Adrenal gland (tissue), 12 donors: ENCODE data around the gene ZNF521. TPM values are rescaled to one million over a fixed set of nuclear protein-coding genes. Genes with fewer than 3 reads are reported as not detected.

Experiments used
- DNase-seq, 7 donors: peaks; one replicate each; pipeline ENCODE4 v3.0.0-alpha.2; 2019 to 2020
- H3K27ac ChIP-seq, 5 donors: fragments of 200-600 bp; sonication (generic) in 4 of 5; 1 replicate in 3 of 5; 2 replicates in 2 of 5; pipeline versions ENCODE4 v1.5.1 to v1.8.0; 2016 to 2020; ENCODE audit warnings: mild to moderate bottlenecking in 1 of 5
- H3K27me3 ChIP-seq: fragments of 200-600 bp; 2 replicates; pipeline ENCODE4 v1.8.0; 2021
- H3K36me3 ChIP-seq, 2 donors: fragments of 200-600 bp; replicated peaks in 1 of 2; 1 replicate in 1 of 2; 2 replicates in 1 of 2; pipeline versions ENCODE4 v1.5.1 to v1.8.0; 2018 to 2022
- H3K4me1 ChIP-seq, 2 donors: fragments of 200-600 bp; replicated peaks in 1 of 2; 1 replicate in 1 of 2; 2 replicates in 1 of 2; pipeline versions ENCODE4 v1.5.1 to v1.8.0; 2018 to 2021
- H3K4me3 ChIP-seq, 4 donors: fragments of 200-600 bp; sonication (generic) in 3 of 4; one replicate each; pipeline ENCODE4 v1.5.1; 2016 to 2018
- H3K9me3 ChIP-seq, 3 donors: fragments of 200-600 bp; sonication (generic) in 1 of 3; replicated peaks in 1 of 3; 1 replicate in 2 of 3; 2 replicates in 1 of 3; pipeline versions ENCODE4 v1.5.1 to v1.8.0; 2016 to 2021
- POLR2A ChIP-seq, 2 donors: fragments of 450-650 bp; IDR thresholded peaks; one replicate each; pipeline ENCODE4 v1.6.1; 2017; ENCODE audit warnings: antibody characterized with exemption in 2 of 2, mild to moderate bottlenecking in 2 of 2, moderate library complexity in 1 of 2
- WGBS, 4 donors: extraction: QIAGEN DNeasy Blood & Tissue Kit in 2 of 4; methylation state at CpG; one replicate each; pipeline versions ENCODE4 v1.1.5 to v1.1.7; 2013 to 2017; 5-methylcytosine and 5-hydroxymethylcytosine counted together
- intact Hi-C, 2 donors: fragments of 100-400 bp; cut with DNase I; formaldehyde crosslinking; loops; one replicate each; pipeline versions ENCODE4 v1.14.1 to v1.15.0; 2022 to 2023
- polyA plus RNA-seq, 3 donors: library from polyadenylated mRNA; stranded (reverse); fragments of 200-250 nt in 2 of 3; fragments of 350-450 nt in 1 of 3; fragmentation: Illumina TruSeq in 1 of 3; extraction: RNeasy Lipid Tissue Mini Kit (QIAGEN cat#74804) in 1 of 3; gene quantifications; one replicate each; pipeline ENCODE4 v1.2.3, GENCODE V29; 2013 to 2014
- total RNA-seq, 9 donors: library from RNA; depleted of rRNA in 4 of 9; stranded (reverse); fragments of >200 nt in 4 of 9; fragments of 120-200 nt in 1 of 9; fragmentation: NEBNext Ultra II Directional in 1 of 9; extraction: Animal tissue kit (Norgen Biotek cat#: 25700) in 1 of 9; gene quantifications; one replicate each; pipeline versions ENCODE4 v1.1.0 to v1.2.4, GENCODE V29; 2013 to 2023
- TF ChIP-seq, protein P1 (sequence below), 6 experiments: fragments of 450-650 bp in 4 of 6; fragments of 200-600 bp in 2 of 6; sonication (generic) in 1 of 6; IDR thresholded peaks; 1 replicate in 5 of 6; 2 replicates in 1 of 6; pipeline versions ENCODE4 v1.5.1 to v1.8.0; 2016 to 2021; ENCODE audit warnings: antibody characterized with exemption in 6 of 6, mild to moderate bottlenecking in 2 of 6, moderate library complexity in 1 of 6
- donor health status: healthy with polysubstance abuse.
- donor health status: Bipolar disorder and iron deficiency.
- donor health status: DM: yes; HTN: yes; CAD: no.
- donor health status: DM: no; HTN: no; CAD: no.
- donor health status: DM: no; HTN: no; CAD: no.
- donor health status: DM: yes; HTN: yes; CAD: no.

Gene ZNF521
- total and polyA plus RNA-seq, 12 donors: 3.7 to 270 (median 43.0) TPM

DNA sequence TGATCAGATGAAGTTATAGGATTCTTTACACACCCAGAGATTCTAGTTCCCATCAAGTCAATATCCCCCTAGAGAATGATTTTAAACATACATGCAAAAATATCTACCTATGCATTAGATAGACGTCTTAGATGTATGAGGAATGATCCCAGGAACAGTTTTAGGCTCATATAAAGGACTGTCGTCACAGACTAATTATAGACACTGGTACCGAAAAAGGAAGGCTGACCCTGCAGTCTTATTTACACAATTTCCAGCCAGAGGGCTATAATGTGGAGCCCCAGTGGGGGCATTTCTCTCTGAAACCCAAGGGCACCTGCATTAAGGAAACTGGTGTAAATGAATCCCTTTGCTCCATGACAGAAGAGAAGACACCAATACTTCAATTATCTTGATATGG is 170.4 kb downstream of the ZNF521 start:
- WGBS, 4 donors: 80 to 90% (median 83%) methylated on average over 3 of the region's 3 CpGs
- intact Hi-C loops: no loop called here
- TF ChIP-seq POLR2A (IDR thresholded peaks at IDR 0.05): no peak
- TF ChIP-seq, protein P1, sequence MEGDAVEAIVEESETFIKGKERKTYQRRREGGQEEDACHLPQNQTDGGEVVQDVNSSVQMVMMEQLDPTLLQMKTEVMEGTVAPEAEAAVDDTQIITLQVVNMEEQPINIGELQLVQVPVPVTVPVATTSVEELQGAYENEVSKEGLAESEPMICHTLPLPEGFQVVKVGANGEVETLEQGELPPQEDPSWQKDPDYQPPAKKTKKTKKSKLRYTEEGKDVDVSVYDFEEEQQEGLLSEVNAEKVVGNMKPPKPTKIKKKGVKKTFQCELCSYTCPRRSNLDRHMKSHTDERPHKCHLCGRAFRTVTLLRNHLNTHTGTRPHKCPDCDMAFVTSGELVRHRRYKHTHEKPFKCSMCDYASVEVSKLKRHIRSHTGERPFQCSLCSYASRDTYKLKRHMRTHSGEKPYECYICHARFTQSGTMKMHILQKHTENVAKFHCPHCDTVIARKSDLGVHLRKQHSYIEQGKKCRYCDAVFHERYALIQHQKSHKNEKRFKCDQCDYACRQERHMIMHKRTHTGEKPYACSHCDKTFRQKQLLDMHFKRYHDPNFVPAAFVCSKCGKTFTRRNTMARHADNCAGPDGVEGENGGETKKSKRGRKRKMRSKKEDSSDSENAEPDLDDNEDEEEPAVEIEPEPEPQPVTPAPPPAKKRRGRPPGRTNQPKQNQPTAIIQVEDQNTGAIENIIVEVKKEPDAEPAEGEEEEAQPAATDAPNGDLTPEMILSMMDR (IDR thresholded peaks at IDR 0.05): no peak
- H3K9me3 ChIP-seq: no peaks in the 10 kb centered on the region
- no peak overlapping the region for H3K27ac ChIP-seq
- no peaks in the 10 kb centered on the region for H3K27me3 ChIP-seq
- no peak for DNase-seq
- H3K36me3 ChIP-seq: no peaks in the 10 kb centered on the region
- H3K4me3 ChIP-seq: no peak overlapping the region
- H3K4me1 ChIP-seq: no peaks in the 10 kb centered on the region

DNA sequence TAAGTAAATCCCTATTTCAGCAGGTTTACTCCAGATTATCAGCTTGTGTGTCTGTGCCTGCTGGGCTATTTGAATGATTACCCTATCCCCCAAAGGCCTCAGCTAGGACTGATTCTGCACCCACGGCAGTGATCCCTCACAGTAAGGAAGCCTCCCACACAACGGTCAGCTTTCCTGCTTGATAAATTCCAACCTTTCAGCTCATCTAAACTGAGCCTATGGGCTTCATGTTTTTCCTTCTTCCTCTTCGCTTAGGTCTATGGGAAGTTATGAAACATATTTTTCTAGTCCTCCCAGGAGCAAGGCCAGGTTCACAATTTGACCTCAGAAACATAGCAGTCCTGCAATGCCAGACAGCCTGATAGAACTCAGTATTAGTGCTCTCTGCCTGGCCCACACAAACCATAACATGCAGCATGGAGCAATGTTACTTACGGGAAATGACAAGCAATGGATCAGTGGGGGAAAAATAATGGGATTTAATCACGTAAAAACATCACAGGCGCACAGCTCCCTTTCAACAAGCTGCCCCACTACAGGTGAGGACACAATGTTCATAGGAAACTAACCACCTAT is 170.9 kb downstream of the ZNF521 start:
- 67 to 73% (median 72%) methylated on average over 6 of the region's 6 CpGs for WGBS, 4 donors
- Histone ChIP-seq H3K36me3 (no peaks in the 10 kb centered on the region), H3K9me3 (no peaks in the 10 kb centered on the region), H3K27ac (no peak overlapping the region), H3K27me3 (no peaks in the 10 kb centered on the region), H3K4me3 (no peak overlapping the region), H3K4me1 (no peaks in the 10 kb centered on the region)
- intact Hi-C loops: no loop called here
- TF ChIP-seq POLR2A (IDR thresholded peaks at IDR 0.05): no peak
- TF ChIP-seq, protein P1 (IDR thresholded peaks at IDR 0.05): no peak
- no peak for DNase-seq

DNA sequence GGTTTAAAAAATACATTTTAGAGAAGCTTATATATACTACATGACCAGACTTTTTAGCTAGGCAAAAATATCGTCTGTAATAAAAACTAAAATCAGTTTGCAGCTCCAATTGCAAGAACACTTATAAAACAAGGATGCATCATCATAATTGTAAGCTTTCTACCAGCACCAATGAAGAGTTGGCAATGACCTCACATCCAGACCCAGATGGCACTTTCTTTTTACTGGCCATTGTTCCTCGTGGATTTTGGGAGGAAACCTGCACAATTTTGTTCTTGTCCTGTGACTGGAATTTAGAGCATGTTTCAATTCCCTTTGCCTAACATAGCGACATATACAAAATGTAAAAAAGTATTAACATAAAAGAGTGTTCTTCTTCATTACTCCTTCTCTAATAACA is 174.3 kb downstream of the ZNF521 start:
- Histone ChIP-seq H3K9me3 (no peaks in the 10 kb centered on the region), H3K4me1 (no peaks in the 10 kb centered on the region), H3K36me3 (no peaks in the 10 kb centered on the region), H3K4me3 (no peak overlapping the region), H3K27me3 (no peaks in the 10 kb centered on the region), H3K27ac (no peak overlapping the region)
- intact Hi-C loops: no loop called here
- TF ChIP-seq, protein P1 (IDR thresholded peaks at IDR 0.05): no peak
- TF ChIP-seq POLR2A (IDR thresholded peaks at IDR 0.05): no peak
- DNase-seq: no peak
- WGBS, 4 donors: 90 to 96% (median 91%) methylated on average over 3 of the region's 3 CpGs

DNA sequence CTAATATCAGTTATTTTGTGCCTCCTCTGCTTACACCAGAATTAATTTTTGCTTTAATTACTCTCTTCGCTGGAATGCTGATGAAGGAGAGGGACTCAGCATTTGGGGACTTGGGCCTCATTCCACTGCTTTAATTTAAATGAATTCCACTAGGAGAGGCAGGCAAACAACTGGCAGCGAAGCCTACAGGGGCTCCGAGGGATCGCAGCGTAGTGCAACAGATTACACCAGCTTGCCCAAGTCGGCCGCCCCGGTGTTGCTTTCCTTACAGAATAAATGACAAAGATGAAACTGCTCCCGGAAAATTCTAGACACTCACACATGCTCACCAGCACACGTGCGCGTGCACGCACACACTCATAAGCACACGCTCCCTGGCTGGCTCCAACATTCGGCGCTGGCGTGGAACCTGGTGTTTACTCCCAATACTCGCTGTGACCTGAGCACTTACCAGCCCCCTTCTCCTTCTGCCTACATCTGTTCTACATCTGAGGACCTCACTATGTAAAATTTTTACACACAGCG is 175.4 kb downstream of the ZNF521 start:
- H3K4me3 ChIP-seq: no peak overlapping the region
- no peaks in the 10 kb centered on the region for H3K9me3 ChIP-seq
- no peak for DNase-seq
- no peak overlapping the region for H3K27ac ChIP-seq
- no peak for TF ChIP-seq POLR2A (IDR thresholded peaks at IDR 0.05)
- TF ChIP-seq, protein P1 (IDR thresholded peaks at IDR 0.05): no peak
- no peaks in the 10 kb centered on the region for H3K36me3 ChIP-seq
- 96 to 98% (median 98%) methylated on average over 17 to 19 of the region's 19 CpGs for WGBS, 4 donors
- no peaks in the 10 kb centered on the region for H3K4me1 ChIP-seq
- H3K27me3 ChIP-seq: no peaks in the 10 kb centered on the region
- intact Hi-C loops: no loop called here
